IgD-negative memory B cell (primary cell): ENCODE results near the gene BRF1. TPM values are rescaled to one million over a fixed set of nuclear protein-coding genes. Genes with fewer than 3 reads are reported as not detected.

ENCODE experiments used
- H3K27ac Mint-ChIP-seq, 3 donors: one replicate each; pipeline ENCODE4 v1.8.0; 2020 to 2022; ENCODE audit warnings: mild to moderate bottlenecking in 3 of 3, mixed read lengths in 3 of 3, moderate library complexity in 1 of 3
- H3K27me3 Mint-ChIP-seq: one replicate; pipeline ENCODE4 v1.8.0; 2021; ENCODE audit warnings: mixed read lengths
- H3K36me3 Mint-ChIP-seq: one replicate; pipeline ENCODE4 v1.8.0; 2020; ENCODE audit warnings: mild to moderate bottlenecking, mixed read lengths
- H3K4me1 Mint-ChIP-seq, 3 donors: one replicate each; pipeline ENCODE4 v1.8.0; 2020 to 2022; ENCODE audit warnings: mixed read lengths in 3 of 3, mild to moderate bottlenecking in 1 of 3
- H3K4me3 Mint-ChIP-seq, 4 donors: one replicate each; pipeline ENCODE4 v1.8.0; 2020 to 2022; ENCODE audit warnings: mild to moderate bottlenecking in 4 of 4, mixed read lengths in 4 of 4, moderate library complexity in 3 of 4
- H3K9me3 Mint-ChIP-seq, 3 donors: one replicate each; pipeline ENCODE4 v1.8.0; 2020 to 2021; ENCODE audit warnings: mixed read lengths in 3 of 3, mild to moderate bottlenecking in 1 of 3
- polyA plus RNA-seq: library from polyadenylated mRNA; unstranded; fragments of 300-500 nt; fragmentation: Illumina TruSeq; gene quantifications from one replicate; pipeline ENCODE4 v1.2.3, GENCODE V29; 2021

Gene BRF1
- polyA plus RNA-seq, 1 donor from 2014 or later, result 8.4 TPM

GRCh38 chr14:105256292-105256960 is 44.4 kb downstream of the BRF1 start:
- peaks cover 1% of the 10 kb centered on the region for H3K36me3 Mint-ChIP-seq
- H3K4me1 Mint-ChIP-seq, result peaks cover 0 to 3% (median 3%) of the 10 kb centered on the region in 3 donors
- no peak overlapping the region for H3K4me3 Mint-ChIP-seq
- H3K27ac Mint-ChIP-seq, result no peak overlapping the region
- no peaks in the 10 kb centered on the region for H3K27me3 Mint-ChIP-seq
- no peaks in the 10 kb centered on the region for H3K9me3 Mint-ChIP-seq

GRCh38 chr14:105255021-105255507 is 45.7 kb downstream of the BRF1 start:
- Mint-ChIP-seq H3K36me3 (peaks cover 1% of the 10 kb centered on the region), H3K27me3 (no peaks in the 10 kb centered on the region), H3K4me1 (peaks cover 0 to 6% (median 3%) of the 10 kb centered on the region in 3 donors), H3K4me3 (no peak overlapping the region), H3K27ac (no peak overlapping the region), H3K9me3 (no peaks in the 10 kb centered on the region)

GRCh38 chr14:105253329-105253682 is 47.5 kb downstream of the BRF1 start:
- Mint-ChIP-seq H3K9me3 (no peaks in the 10 kb centered on the region), H3K36me3 (peaks cover 1% of the 10 kb centered on the region), H3K27ac (no peak overlapping the region), H3K4me3 (peak overlapping the region in 1 of 4 donors; percentile 30), H3K4me1 (peaks cover 0 to 6% (median 3%) of the 10 kb centered on the region in 3 donors), H3K27me3 (no peaks in the 10 kb centered on the region)

GRCh38 chr14:105252552-105253328 is 48.1 kb downstream of the BRF1 start:
- H3K27ac Mint-ChIP-seq, result no peak overlapping the region
- peaks cover 0 to 6% (median 0%) of the 10 kb centered on the region in 3 donors for H3K4me1 Mint-ChIP-seq
- H3K36me3 Mint-ChIP-seq, result peaks cover 1% of the 10 kb centered on the region
- no peaks in the 10 kb centered on the region for H3K27me3 Mint-ChIP-seq
- H3K9me3 Mint-ChIP-seq, result no peaks in the 10 kb centered on the region
- no peak overlapping the region for H3K4me3 Mint-ChIP-seq

GRCh38 chr14:105251920-105252319 is 48.9 kb downstream of the BRF1 start:
- Mint-ChIP-seq H3K27ac (no peak overlapping the region), H3K9me3 (no peaks in the 10 kb centered on the region), H3K4me3 (peak overlapping the region in 1 of 4 donors; percentile 87), H3K27me3 (no peaks in the 10 kb centered on the region), H3K4me1 (peaks cover 5 to 7% (median 7%) of the 10 kb centered on the region in 3 donors), H3K36me3 (peaks cover 1% of the 10 kb centered on the region)

- Mint-ChIP-seq H3K27me3 (no peaks in the 10 kb centered on the region), H3K36me3 (peaks cover 1% of the 10 kb centered on the region), H3K27ac (peak overlapping the region in 2 of 3 donors; percentile 15 to 35), H3K4me1 (peaks cover 6 to 9% (median 8%) of the 10 kb centered on the region in 3 donors), H3K4me3 (peak overlapping the region in 3 of 4 donors; percentile 25 to 87 (median 34)), H3K9me3 (no peaks in the 10 kb centered on the region)
Observed at GRCh38 chr14:105250986-105251385, 49.8 kb downstream of the BRF1 start.

- Mint-ChIP-seq H3K4me1 (peaks cover 10 to 15% (median 15%) of the 10 kb centered on the region in 3 donors), H3K27me3 (no peaks in the 10 kb centered on the region), H3K36me3 (peaks cover 5% of the 10 kb centered on the region), H3K4me3 (peak overlapping the region; percentile 73 to 87 (median 75)), H3K9me3 (no peaks in the 10 kb centered on the region), H3K27ac (peak overlapping the region in 2 of 3 donors; percentile 31 to 64)
Observed at GRCh38 chr14:105250008-105250366, 50.8 kb downstream of the BRF1 start.

- H3K27ac Mint-ChIP-seq, result peak overlapping the region in 2 of 3 donors; percentile 31 to 64
- H3K9me3 Mint-ChIP-seq, result no peaks in the 10 kb centered on the region
- peaks cover 10 to 16% (median 15%) of the 10 kb centered on the region in 3 donors for H3K4me1 Mint-ChIP-seq
- peak overlapping the region; percentile 73 to 87 (median 75) for H3K4me3 Mint-ChIP-seq
- H3K27me3 Mint-ChIP-seq, result no peaks in the 10 kb centered on the region
- H3K36me3 Mint-ChIP-seq, result peaks cover 5% of the 10 kb centered on the region
Observed at GRCh38 chr14:105249182-105250007, 51.4 kb downstream of the BRF1 start.

GRCh38 chr14:105248368-105249181 is 52.2 kb downstream of the BRF1 start, which contains the start of gene BTBD6:
Gene BTBD6, plus strand, starts transcription at chr14:105248533. Its CDS starts 179 bp downstream, at chr14:105248712.
- Mint-ChIP-seq H3K4me1 (peaks cover 10 to 19% (median 15%) of the 10 kb centered on the region in 3 donors), H3K9me3 (no peaks in the 10 kb centered on the region), H3K4me3 (peak within 1 kb of the TSS; percentile 80 to 94 (median 86)), H3K27ac (peak within 1 kb of the TSS in 2 of 3 donors; percentile 64 to 78), H3K27me3 (no peaks in the 10 kb centered on the region), H3K36me3 (peaks cover 5% of the 10 kb centered on the region)

- Mint-ChIP-seq H3K4me3 (peak overlapping the region; percentile 80 to 94 (median 84)), H3K36me3 (peaks cover 5% of the 10 kb centered on the region), H3K4me1 (peaks cover 10 to 19% (median 15%) of the 10 kb centered on the region in 3 donors), H3K27me3 (no peaks in the 10 kb centered on the region), H3K27ac (peak overlapping the region in 2 of 3 donors; percentile 56 to 78), H3K9me3 (no peaks in the 10 kb centered on the region)
Observed at GRCh38 chr14:105247715-105248367, 53.0 kb downstream of the BRF1 start.

- Mint-ChIP-seq H3K4me3 (peak overlapping the region; percentile 80 to 94 (median 82)), H3K27ac (peak overlapping the region; percentile 46 to 78 (median 56)), H3K9me3 (no peaks in the 10 kb centered on the region), H3K4me1 (peaks cover 10 to 19% (median 15%) of the 10 kb centered on the region in 3 donors), H3K36me3 (peaks cover 5% of the 10 kb centered on the region), H3K27me3 (no peaks in the 10 kb centered on the region)
Observed at GRCh38 chr14:105247026-105247425, 53.8 kb downstream of the BRF1 start.

GRCh38 chr14:105244334-105244733 is 56.5 kb downstream of the BRF1 start:
- Mint-ChIP-seq H3K4me1 (peaks cover 10 to 19% (median 12%) of the 10 kb centered on the region in 3 donors), H3K27me3 (no peaks in the 10 kb centered on the region), H3K36me3 (peaks cover 5% of the 10 kb centered on the region), H3K4me3 (peak overlapping the region in 1 of 4 donors; percentile 73), H3K27ac (no peak overlapping the region), H3K9me3 (no peaks in the 10 kb centered on the region)

- Mint-ChIP-seq H3K27ac (peak overlapping the region in 1 of 3 donors; percentile 53), H3K4me3 (no peak overlapping the region), H3K36me3 (peaks cover 5% of the 10 kb centered on the region), H3K27me3 (no peaks in the 10 kb centered on the region), H3K4me1 (peaks cover 5 to 10% (median 8%) of the 10 kb centered on the region in 3 donors), H3K9me3 (no peaks in the 10 kb centered on the region)
Observed at GRCh38 chr14:105241641-105242040, 59.2 kb downstream of the BRF1 start.
